WTC11 (cell line): ENCODE results near the gene OR52E2. TPM values are rescaled to one million over a fixed set of nuclear protein-coding genes. Genes with fewer than 3 reads are reported as not detected.

Experiments used
- ATAC-seq: fragments of 200-7000 bp; cut with Tn5 transposase; 2 replicates; pipeline ENCODE4 v1.10.0; 2021; ENCODE audit warnings: mild to moderate bottlenecking, moderate library complexity
- Bru-seq: library from RNA; stranded (reverse); fragments of 400-500 nt; gene quantifications from one replicate; lab custom pipeline; 2021; lab: Mats Ljungman, UMichigan
- CTCF ChIA-PET: fragments of 300-600 bp; sonication (Branson Sonifier 250); formaldehyde crosslinking; loops from one replicate; lab custom pipeline; 2021; ENCODE audit warnings: antibody characterized with exemption; lab: Charles Lee
- POLR2A ChIA-PET: fragments of 350-600 bp; sonication (Branson Sonifier 250); formaldehyde crosslinking; loops from one replicate; lab custom pipeline; 2021; ENCODE audit warnings: antibody characterized with exemption; lab: Charles Lee
- DNase-seq: peaks from one replicate; pipeline ENCODE4 v3.0.0; 2021; ENCODE audit warnings: low spot score
- H3K27ac Mint-ChIP-seq: 2 replicates; pipeline ENCODE4 v1.8.0; 2021; ENCODE audit warnings: mixed read lengths
- H3K27me3 Mint-ChIP-seq: 2 replicates; pipeline ENCODE4 v1.8.0; 2021; ENCODE audit warnings: low read depth, mild to moderate bottlenecking, moderate library complexity, mixed read lengths
- H3K36me3 Mint-ChIP-seq: 2 replicates; pipeline ENCODE4 v1.8.0; 2021; ENCODE audit warnings: mixed read lengths
- H3K4me1 Mint-ChIP-seq: 2 replicates; pipeline ENCODE4 v1.8.0; 2022; ENCODE audit warnings: mixed read lengths
- H3K4me3 Mint-ChIP-seq: 2 replicates; pipeline ENCODE4 v1.8.0; 2021; ENCODE audit warnings: mild to moderate bottlenecking, moderate library complexity, mixed read lengths
- H3K9me3 Mint-ChIP-seq: 2 replicates; pipeline ENCODE4 v1.8.0; 2021; ENCODE audit warnings: mixed read lengths
- AR ChIP-seq: fragments of 250-450 bp; sonication (Bioruptor Pico); IDR thresholded peaks from 2 replicates; pipeline ENCODE4 v1.9.0; 2021; ENCODE audit warnings: mild to moderate bottlenecking
- ARID4B ChIP-seq: sonication (generic); formaldehyde crosslinking; IDR thresholded peaks from 2 replicates; pipeline ENCODE4 v1.8.0; 2023; ENCODE audit warnings: missing genetic modification reagents, mild to moderate bottlenecking, borderline replicate concordance
- EMX1 ChIP-seq: fragments of 250-450 bp; sonication (Bioruptor Pico); IDR thresholded peaks from 2 replicates; pipeline ENCODE4 v1.8.0; 2021; ENCODE audit warnings: mild to moderate bottlenecking
- ETV6 ChIP-seq: sonication (generic); formaldehyde crosslinking; IDR thresholded peaks from 2 replicates; pipeline ENCODE4 v1.8.1; 2022; ENCODE audit warnings: mild to moderate bottlenecking, missing genetic modification reagents
- FOXJ3 ChIP-seq: sonication (generic); formaldehyde crosslinking; IDR thresholded peaks from 2 replicates; pipeline ENCODE4 v1.9.0; 2021; ENCODE audit warnings: missing genetic modification reagents, mild to moderate bottlenecking, borderline replicate concordance
- FOXK1 ChIP-seq: sonication (generic); formaldehyde crosslinking; IDR thresholded peaks from 2 replicates; pipeline ENCODE4 v1.8.0; 2022; ENCODE audit warnings: mild to moderate bottlenecking, moderate library complexity, missing genetic modification reagents
- FOXP1 ChIP-seq: sonication (generic); formaldehyde crosslinking; IDR thresholded peaks from 2 replicates; pipeline ENCODE4 v1.8.0; 2022; ENCODE audit warnings: missing genetic modification reagents, mild to moderate bottlenecking, moderate library complexity, borderline replicate concordance
- HMGA2 ChIP-seq: fragments of 250-450 bp; sonication (Bioruptor Pico); IDR thresholded peaks from 2 replicates; pipeline ENCODE4 v1.4.0; 2021; ENCODE audit warnings: mild to moderate bottlenecking, moderate library complexity
- HMGXB4 ChIP-seq: sonication (generic); formaldehyde crosslinking; IDR thresholded peaks from 2 replicates; pipeline ENCODE4 v1.8.1; 2023; ENCODE audit warnings: mild to moderate bottlenecking, moderate library complexity, missing genetic modification reagents
- MLX ChIP-seq: sonication (generic); formaldehyde crosslinking; IDR thresholded peaks from 2 replicates; pipeline ENCODE4 v1.8.1; 2023; ENCODE audit warnings: mild to moderate bottlenecking, missing genetic modification reagents, moderate library complexity
- PRDM15 ChIP-seq: sonication (generic); formaldehyde crosslinking; IDR thresholded peaks from 2 replicates; pipeline ENCODE4 v1.8.0; 2022; ENCODE audit warnings: missing genetic modification reagents
- PREB ChIP-seq: sonication (generic); formaldehyde crosslinking; IDR thresholded peaks from 2 replicates; pipeline ENCODE4 v1.8.1; 2022; ENCODE audit warnings: mild to moderate bottlenecking, missing genetic modification reagents, moderate library complexity, borderline replicate concordance
- RORB ChIP-seq: fragments of 250-450 bp; sonication (Bioruptor Pico); IDR thresholded peaks from 2 replicates; pipeline ENCODE4 v1.9.0; 2021; ENCODE audit warnings: mild to moderate bottlenecking
- SMAD4 ChIP-seq: sonication (generic); formaldehyde crosslinking; IDR thresholded peaks from 2 replicates; pipeline ENCODE4 v1.8.0; 2022; ENCODE audit warnings: mild to moderate bottlenecking, missing genetic modification reagents
- USF2 ChIP-seq: sonication (generic); formaldehyde crosslinking; IDR thresholded peaks from 2 replicates; pipeline ENCODE4 v1.8.1; 2023; ENCODE audit warnings: mild to moderate bottlenecking, missing genetic modification reagents, moderate library complexity
- ZMAT4 ChIP-seq: fragments of 250-450 bp; sonication (Bioruptor Pico); IDR thresholded peaks from 2 replicates; pipeline ENCODE4 v1.9.0; 2021; ENCODE audit warnings: mild to moderate bottlenecking
- ZNF219 ChIP-seq: sonication (generic); formaldehyde crosslinking; IDR thresholded peaks from 2 replicates; pipeline ENCODE4 v1.8.0; 2023; ENCODE audit warnings: missing genetic modification reagents, mild to moderate bottlenecking, borderline replicate concordance
- ZNF281 ChIP-seq: sonication (generic); formaldehyde crosslinking; IDR thresholded peaks from 2 replicates; pipeline ENCODE4 v1.8.0; 2023; ENCODE audit warnings: mild to moderate bottlenecking, missing genetic modification reagents
- long read RNA-seq, 3 experiments: library from RNA in 1 of 3; library from capped mRNA in 1 of 3; library from polyadenylated mRNA in 1 of 3; unstranded in 2 of 3; stranded (forward) in 1 of 3; transcript quantifications; one replicate each; pipeline ENCODE4 v2.0.0, GENCODE V29; 2021
- total RNA-seq: library from RNA; stranded (reverse); gene quantifications from 3 replicates; pipeline ENCODE4 v1.2.3, GENCODE V29; 2021

Gene OR52E2
- not detected in 3 replicates for total RNA-seq
- Bru-seq, nascent RNA = not detected
- long read RNA-seq, experiment 1 = 0 reads
- long read RNA-seq, experiment 2 = 0 reads
- long read RNA-seq, experiment 3 = 0 reads

- Mint-ChIP-seq H3K27me3 (no peaks in the 10 kb centered on the region), H3K4me1 (no peaks in the 10 kb centered on the region), H3K36me3 (no peaks in the 10 kb centered on the region), H3K27ac (no peak within 1 kb of the TSS), H3K9me3 (peaks cover 6% of the 10 kb centered on the region), H3K4me3 (no peak within 1 kb of the TSS)
- TF ChIP-seq PREB (no peak), RORB (CRISPR knock-in tag) (no peak), HMGA2 (no peak), AR (no peak), USF2 (no peak), ZNF219 (no peak), SMAD4 (CRISPR knock-in tag) (no peak), MLX (CRISPR knock-in tag) (no peak), PRDM15 (CRISPR knock-in tag) (no peak), ZNF281 (no peak), ZMAT4 (CRISPR knock-in tag) (no peak), FOXP1 (no peak), EMX1 (CRISPR knock-in tag) (no peak), HMGXB4 (CRISPR knock-in tag) (no peak), ETV6 (CRISPR knock-in tag) (no peak), ARID4B (no peak), FOXK1 (CRISPR knock-in tag) (no peak), FOXJ3 (CRISPR knock-in tag) (no peak)
- ATAC-seq (no peak), DNase-seq (no peak)
- ChIA-PET POLR2A (no interaction called here), CTCF (no interaction called here)
Measured at GRCh38 chr11:5059391-5059790, at the start of gene OR52E2. Gene OR52E2 (minus strand): TSS chr11:5059627. CDS start chr11:5059627, 0 bp downstream.
